Gastrocnemius medialis (tissue), 4 donors: ENCODE measurements around the gene CNKSR3.

Experiments used
- CTCF ChIP-seq, 5 experiments: fragments of 450-650 bp in 3 of 5; fragments of 200-600 bp in 2 of 5; sonication (generic) in 2 of 5; IDR thresholded peaks in 4 of 5; conservative IDR thresholded peaks in 1 of 5; 1 replicate in 4 of 5; 2 replicates in 1 of 5; pipeline ENCODE4 v1.5.1; 2016 to 2019; ENCODE audit warnings: antibody characterized with exemption in 5 of 5, mild to moderate bottlenecking in 3 of 5, moderate library complexity in 3 of 5
- POLR2A ChIP-seq, 2 donors: fragments of 450-650 bp; IDR thresholded peaks; one replicate each; pipeline ENCODE4 v1.6.1; 2017; ENCODE audit warnings: antibody characterized with exemption in 2 of 2, mild to moderate bottlenecking in 2 of 2, moderate library complexity in 2 of 2

DNA sequence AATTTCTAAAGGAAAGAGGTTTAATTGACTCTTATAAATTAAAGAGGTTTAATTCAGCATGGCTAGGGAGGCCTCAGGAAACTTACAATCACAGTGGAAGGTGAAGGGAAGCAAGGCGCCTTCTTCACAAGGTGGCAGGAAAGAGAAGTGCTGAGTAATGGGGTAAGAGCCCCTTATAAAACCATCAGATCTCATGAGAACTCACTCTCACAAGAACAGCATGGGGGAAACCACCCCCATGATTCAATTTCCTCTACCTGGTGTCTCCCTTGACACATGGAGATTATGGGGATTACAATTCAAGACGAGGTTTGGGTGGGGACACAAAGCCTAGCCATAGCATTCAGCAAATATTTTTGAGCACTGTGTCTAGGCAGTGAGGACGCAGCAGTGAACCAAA is 150.0 kb downstream of the CNKSR3 start:
- no peak for TF ChIP-seq CTCF (IDR thresholded peaks at IDR 0.05 in 4 of 5, conservative IDR thresholded peaks at IDR 0.05 in 1 of 5)
- TF ChIP-seq POLR2A (IDR thresholded peaks at IDR 0.05), result no peak
